Endothelial cell of umbilical vein (primary cell): Measurements from ENCODE around the gene SLC2A8.

Experiments
- CTCF ChIP-seq, 2 donors: IDR thresholded peaks; 1 replicate in 1 of 2; 2 replicates in 1 of 2; pipeline ENCODE4 v1.5.1; 2011; ENCODE audit warnings: low read length in 2 of 2, mild to moderate bottlenecking in 2 of 2, moderate library complexity in 2 of 2, control low read depth in 1 of 2, inconsistent platforms in 1 of 2, low read depth in 1 of 2; ENCODE audit not compliant: insufficient read depth in 1 of 2; ENCODE audit errors: extremely low read depth in 1 of 2
- EZH2 ChIP-seq: IDR thresholded peaks from 2 replicates; pipeline ENCODE4 v1.6.1; 2012; ENCODE audit warnings: borderline replicate concordance, low read depth, mild to moderate bottlenecking, moderate library complexity, low read length, inconsistent platforms; ENCODE audit not compliant: severe bottlenecking
- FOS ChIP-seq: IDR thresholded peaks from 2 replicates; pipeline ENCODE4 v1.6.1; 2011; ENCODE audit warnings: mild to moderate bottlenecking, low read length, moderate library complexity, borderline replicate concordance; ENCODE audit not compliant: insufficient read depth
- GATA2 ChIP-seq: IDR thresholded peaks from 2 replicates; pipeline ENCODE4 v1.7.0; 2011; ENCODE audit warnings: low read depth, mild to moderate bottlenecking, moderate library complexity, mixed read lengths, low read length; ENCODE audit not compliant: insufficient read length, insufficient read depth
- JUN ChIP-seq: IDR thresholded peaks from 2 replicates; pipeline ENCODE4 v1.6.1; 2011; ENCODE audit warnings: borderline replicate concordance, low read depth; ENCODE audit not compliant: insufficient read length, insufficient read depth
- MYC ChIP-seq: IDR thresholded peaks from one replicate; pipeline ENCODE4 v1.6.1; 2011; ENCODE audit warnings: mild to moderate bottlenecking, low read depth, low read length
- POLR2A ChIP-seq: IDR thresholded peaks from 2 replicates; pipeline ENCODE4 v1.6.1; 2012; ENCODE audit warnings: low read depth, mild to moderate bottlenecking, control low read depth, low read length
- POLR2AphosphoS5 ChIP-seq: IDR thresholded peaks from 2 replicates; pipeline ENCODE4 v1.6.1; 2012; ENCODE audit warnings: low read depth, mild to moderate bottlenecking, control low read depth, low read length, moderate library complexity; ENCODE audit not compliant: insufficient read depth
- TF ChIP-seq, protein P1 (sequence below): IDR thresholded peaks from 2 replicates; pipeline ENCODE4 v1.6.1; 2011; ENCODE audit not compliant: insufficient read depth, insufficient read length

DNA sequence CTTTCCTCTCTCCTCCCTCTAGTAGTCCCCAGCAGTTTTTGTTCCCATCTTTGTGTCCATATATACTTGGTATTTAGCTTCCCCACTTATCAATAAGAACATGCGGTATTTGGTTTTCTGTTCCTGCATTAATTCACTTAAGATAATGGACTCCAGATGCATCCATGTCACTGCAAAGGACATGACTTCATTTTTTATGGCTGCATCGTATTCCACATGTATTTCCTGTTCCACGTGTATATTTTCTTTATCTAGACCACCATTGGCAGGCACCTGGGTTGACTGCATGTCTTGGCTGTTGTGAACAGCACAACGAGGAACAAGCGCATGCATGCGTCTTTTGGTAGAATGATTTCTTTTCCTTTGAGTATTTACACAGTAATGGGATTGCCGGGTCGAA, 33.4 kb downstream of the SLC2A8 start:
- no peak for TF ChIP-seq CTCF (IDR thresholded peaks at IDR 0.05; ENCODE audit: extremely low read depth in 1 of 2, insufficient read depth in 1 of 2, low read depth in 1 of 2, low read length in 2 of 2)
- TF ChIP-seq POLR2A, result no peak
- TF ChIP-seq POLR2AphosphoS5, result no peak
- no peak for TF ChIP-seq EZH2
- no peak for TF ChIP-seq GATA2
- TF ChIP-seq JUN, result no peak
- TF ChIP-seq, protein P1, sequence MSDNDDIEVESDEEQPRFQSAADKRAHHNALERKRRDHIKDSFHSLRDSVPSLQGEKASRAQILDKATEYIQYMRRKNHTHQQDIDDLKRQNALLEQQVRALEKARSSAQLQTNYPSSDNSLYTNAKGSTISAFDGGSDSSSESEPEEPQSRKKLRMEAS, result no peak
- TF ChIP-seq MYC, result no peak
- no peak for TF ChIP-seq FOS
